ENCODE data around the gene CADM1.

- TF ChIP-seq, protein P1, sequence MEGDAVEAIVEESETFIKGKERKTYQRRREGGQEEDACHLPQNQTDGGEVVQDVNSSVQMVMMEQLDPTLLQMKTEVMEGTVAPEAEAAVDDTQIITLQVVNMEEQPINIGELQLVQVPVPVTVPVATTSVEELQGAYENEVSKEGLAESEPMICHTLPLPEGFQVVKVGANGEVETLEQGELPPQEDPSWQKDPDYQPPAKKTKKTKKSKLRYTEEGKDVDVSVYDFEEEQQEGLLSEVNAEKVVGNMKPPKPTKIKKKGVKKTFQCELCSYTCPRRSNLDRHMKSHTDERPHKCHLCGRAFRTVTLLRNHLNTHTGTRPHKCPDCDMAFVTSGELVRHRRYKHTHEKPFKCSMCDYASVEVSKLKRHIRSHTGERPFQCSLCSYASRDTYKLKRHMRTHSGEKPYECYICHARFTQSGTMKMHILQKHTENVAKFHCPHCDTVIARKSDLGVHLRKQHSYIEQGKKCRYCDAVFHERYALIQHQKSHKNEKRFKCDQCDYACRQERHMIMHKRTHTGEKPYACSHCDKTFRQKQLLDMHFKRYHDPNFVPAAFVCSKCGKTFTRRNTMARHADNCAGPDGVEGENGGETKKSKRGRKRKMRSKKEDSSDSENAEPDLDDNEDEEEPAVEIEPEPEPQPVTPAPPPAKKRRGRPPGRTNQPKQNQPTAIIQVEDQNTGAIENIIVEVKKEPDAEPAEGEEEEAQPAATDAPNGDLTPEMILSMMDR (IDR thresholded peaks at IDR 0.05; ENCODE audit: borderline replicate concordance, extremely low read depth, low read length, poor library complexity, severe bottlenecking), result no peak
- no peak for TF ChIP-seq EZH2 (IDR thresholded peaks at IDR 0.05; ENCODE audit: borderline replicate concordance, low read depth, low read length, severe bottlenecking)
Measured at GRCh38 chr11:115126092-115126491, 378.1 kb downstream of the CADM1 start.

Data from DND-41 (cell line).